GM21825 (cell line): ENCODE results near the gene EHD2.
"Not testable (repeated sequence)": the region's sequence is repeated elsewhere in the genome, so short reads cannot be mapped to it uniquely, and the experiment has no call there.

ENCODE experiments used
- ATAC-seq: cut with Tn5 transposase; IDR thresholded peaks from one replicate; pipeline ENCODE4 v1.9.1; 2021; ENCODE audit warnings: mild to moderate bottlenecking, moderate library complexity; ENCODE audit not compliant: unreplicated experiment

Gene EHD2

DNA sequence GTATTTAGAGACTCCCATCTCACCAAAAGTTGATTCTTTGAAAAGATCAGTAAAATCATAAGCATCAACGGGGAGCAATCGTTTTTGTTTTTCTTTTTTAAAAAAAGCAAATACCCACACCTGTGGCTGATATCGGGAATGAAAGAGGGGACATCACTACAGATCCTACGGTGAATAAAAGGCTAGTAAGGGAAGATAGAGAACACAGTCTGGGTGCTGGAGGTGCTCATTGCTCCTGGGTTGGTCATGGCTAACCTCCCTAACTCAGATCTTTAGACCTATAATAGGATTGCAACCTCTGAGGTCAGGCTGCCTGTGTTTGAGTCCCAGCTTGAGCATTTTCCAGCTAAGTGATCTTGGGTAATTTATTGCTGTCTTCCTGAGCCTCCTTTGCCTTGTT is 1.1 kb downstream of the EHD2 start:
- ATAC-seq, result no peak

GRCh38 chr19:47714855-47715254 is 1.6 kb downstream of the EHD2 start:
- ATAC-seq, result not testable (repeated sequence)

GRCh38 chr19:47716270-47716937 is 3.2 kb downstream of the EHD2 start:
- no peak for ATAC-seq

DNA sequence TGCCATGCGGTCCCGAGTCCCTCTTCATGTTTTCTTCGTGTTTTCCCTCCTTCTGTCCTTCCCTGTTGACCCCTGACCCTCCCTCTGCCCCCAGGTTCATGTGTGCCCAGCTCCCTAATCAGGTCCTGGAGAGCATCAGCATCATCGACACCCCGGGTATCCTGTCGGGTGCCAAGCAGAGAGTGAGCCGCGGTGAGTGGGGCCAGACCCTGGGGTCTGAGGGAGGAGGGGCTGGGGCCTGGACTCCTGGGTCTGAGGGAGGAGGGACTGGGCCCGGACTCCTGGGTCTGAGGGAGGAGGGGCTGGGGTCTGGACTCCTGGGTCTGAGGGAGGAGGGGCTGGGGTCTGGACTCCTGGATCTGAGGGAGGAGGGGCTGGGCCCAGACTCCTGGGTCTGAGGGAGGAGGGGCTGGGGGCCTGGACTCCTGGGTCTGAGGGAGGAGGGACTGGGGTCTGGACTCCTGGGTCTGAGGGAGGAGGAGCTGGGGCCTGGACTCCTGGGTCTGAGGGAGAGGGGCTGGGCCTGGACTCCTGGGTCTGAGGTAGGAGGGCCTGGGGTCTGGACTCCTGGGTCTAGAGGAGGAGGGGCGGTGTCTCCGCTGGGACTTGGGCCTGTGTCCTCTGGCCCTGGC is 5.3 kb downstream of the EHD2 start:
- ATAC-seq, result not testable (repeated sequence)

DNA sequence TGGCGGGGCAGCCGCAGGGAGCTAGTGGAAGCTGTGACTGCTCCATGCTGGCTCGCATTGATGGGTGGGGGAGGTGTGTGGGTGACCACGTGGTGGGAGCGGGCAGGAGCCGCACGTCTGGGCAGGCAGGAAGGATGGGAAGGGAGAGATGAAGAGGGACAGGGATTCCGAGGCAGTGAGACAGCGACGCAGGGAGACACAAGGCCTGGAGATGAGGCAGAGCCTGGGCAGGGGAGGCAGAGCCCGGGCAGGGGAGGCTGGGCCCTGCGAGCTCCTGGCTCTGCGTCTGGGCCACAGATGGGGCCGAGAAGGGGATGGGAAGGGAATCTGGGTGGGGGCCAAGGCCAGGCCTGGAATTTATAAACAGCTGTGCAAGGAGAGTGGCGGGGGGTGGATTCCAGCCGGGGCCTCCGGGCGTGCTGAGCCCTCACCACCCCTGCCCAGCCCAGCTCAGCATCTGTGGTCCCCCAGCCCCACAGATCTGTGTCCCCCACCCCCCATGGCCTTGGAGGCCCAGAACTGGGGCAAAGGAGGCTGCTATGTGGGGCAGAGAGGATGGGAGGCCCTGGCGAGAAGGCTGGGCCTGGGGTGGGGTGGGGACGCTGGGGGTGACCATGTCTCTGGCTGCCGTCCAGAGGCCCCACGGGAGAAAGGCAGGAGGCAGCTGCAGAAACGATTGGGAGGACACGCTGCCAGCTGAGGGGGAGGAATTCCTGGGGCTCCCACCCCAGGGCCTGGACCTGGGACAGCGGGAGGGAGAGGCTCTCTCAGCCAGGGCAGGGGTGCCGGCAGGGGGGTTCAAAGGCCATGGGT is 6.0 kb downstream of the EHD2 start:
- no peak for ATAC-seq

DNA sequence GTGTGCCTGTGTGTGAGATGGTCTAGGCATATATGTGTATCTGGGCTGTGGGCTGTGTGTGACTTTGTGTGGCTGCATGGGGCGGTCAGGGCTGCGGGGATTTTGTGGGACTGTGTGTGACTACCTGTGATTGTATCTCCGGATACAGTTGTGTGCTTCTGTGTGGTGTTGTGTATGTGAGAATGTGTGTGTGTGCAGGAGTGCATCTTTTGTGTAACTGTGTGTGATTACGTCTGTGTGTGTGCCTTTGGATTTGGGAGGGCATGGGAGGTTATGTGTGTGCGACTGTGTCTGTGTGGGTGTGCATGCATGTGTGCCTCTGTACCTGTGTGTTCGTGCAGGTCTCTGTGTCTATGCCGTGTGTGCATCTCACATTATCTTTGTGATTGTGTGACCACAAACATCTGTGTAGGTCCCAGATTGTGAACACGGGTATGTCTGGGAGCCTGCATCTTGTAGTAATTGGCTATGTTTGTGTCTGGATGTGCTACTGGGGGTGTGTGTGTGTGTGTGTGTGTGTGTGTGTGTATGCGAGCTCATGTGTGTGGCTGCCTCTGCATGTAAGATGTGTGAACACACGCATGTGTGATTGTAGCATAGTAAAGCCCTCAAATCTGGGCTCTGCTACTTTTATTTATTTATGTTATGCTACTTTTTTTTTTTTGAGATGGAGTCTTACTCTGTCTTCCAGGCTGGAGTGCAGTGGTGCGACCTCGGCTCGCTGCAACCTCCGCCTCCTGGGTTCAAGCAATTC is 7.6 kb downstream of the EHD2 start:
- no peak for ATAC-seq

GRCh38 chr19:47723581-47723940 is 10.3 kb downstream of the EHD2 start:
- ATAC-seq, result no peak

DNA sequence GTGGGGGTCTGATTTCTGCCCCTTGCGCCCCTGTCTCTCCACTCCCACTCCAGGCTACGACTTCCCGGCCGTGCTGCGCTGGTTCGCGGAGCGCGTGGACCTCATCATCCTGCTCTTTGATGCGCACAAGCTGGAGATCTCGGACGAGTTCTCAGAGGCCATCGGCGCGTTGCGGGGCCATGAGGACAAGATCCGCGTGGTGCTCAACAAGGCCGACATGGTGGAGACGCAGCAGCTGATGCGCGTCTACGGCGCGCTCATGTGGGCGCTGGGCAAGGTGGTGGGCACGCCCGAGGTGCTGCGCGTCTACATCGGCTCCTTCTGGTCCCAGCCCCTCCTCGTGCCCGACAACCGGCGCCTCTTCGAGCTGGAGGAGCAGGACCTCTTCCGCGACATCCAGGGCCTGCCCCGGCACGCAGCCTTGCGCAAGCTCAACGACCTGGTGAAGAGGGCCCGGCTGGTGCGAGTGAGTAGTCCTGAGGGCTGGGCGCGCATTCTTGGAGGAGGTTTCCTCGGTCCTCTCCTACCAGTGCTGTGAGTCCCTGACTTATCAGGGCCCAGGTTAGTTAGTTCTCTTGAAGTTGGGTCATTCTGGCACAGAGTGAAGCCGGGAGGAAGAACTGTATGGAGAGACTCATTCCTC is 12.7 kb downstream of the EHD2 start:
- ATAC-seq, result no peak

GRCh38 chr19:47726467-47726866 is 13.2 kb downstream of the EHD2 start:
- ATAC-seq, result no peak

DNA sequence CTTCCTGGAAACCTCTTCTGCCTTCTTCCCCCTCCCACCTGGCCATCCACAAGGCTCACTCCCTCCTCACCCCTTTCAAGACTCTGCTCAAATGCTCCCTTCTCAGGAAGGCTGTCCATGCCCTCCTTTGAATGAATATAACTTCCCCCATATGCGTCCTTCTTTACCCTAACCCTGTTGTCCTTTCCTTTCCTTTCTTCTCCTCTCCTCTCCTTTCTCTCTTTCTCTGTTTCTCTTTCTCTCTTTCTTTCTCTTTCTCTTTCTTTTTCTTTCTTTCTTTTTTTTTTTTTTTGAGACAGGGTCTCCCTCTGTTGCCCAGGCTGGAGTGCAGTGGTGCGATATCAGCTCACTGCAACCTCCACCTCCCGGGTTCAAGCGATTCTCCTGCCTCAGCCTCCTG is 15.1 kb downstream of the EHD2 start:
- not testable (repeated sequence) for ATAC-seq

DNA sequence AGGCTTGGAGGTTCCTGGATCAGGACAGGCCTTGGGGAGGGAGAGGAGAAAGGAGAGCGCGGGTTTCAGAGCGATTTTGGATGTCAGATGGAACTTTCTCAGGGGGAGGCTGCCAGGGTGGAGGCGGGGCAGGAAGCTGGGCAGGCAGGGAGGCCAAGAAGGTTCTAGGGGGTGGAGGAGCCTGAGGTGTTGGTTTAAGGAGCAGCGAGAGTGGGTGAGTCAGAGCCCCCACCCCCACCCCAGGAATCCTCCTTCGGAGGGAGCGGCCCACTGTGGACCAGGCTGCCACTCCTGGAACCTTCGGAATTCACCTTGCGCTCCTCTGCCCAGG is 16.2 kb downstream of the EHD2 start:
- no peak for ATAC-seq

- ATAC-seq, result no peak
Measured at GRCh38 chr19:47729799-47730520, 16.7 kb downstream of the EHD2 start.

DNA sequence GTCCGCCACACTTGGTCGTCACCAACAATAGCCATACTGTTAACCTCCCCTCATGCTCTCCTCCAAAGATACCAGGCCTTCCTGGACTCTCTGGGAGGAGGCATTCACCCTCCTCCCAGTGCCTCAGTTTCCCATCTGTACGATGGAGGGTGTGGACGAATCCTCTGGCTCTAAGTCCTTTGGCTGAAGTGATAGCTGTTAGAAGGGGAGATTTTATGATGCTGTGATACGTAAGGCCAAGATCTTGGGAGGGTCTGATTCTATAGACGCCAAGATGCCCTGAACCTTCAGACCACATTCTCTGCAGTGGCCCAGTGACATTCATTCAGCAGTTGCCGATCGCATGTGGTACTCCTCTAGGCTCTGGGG is 17.3 kb downstream of the EHD2 start:
- ATAC-seq, result no peak

DNA sequence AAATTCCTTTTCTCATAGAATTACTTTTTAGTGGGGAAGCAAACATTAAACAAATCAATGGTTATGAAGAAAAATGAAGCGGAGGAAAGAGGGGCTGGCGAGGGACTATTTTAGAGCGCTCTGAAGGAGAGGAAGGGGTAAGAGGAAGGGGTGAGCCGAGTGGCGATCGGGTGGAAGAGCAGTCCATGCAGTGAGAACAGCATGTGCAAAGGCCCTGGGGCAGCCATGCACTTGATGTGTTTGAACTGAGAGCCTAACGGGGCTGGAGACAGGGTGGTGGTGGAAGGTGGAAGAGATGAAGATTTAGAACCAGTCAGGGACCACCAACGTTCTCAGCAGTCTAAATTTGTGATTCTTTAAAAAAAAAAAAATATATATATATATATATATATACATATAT is 17.7 kb downstream of the EHD2 start:
- ATAC-seq, result no peak

- no peak for ATAC-seq
Measured at GRCh38 chr19:47735131-47735530, 21.9 kb downstream of the EHD2 start.

DNA sequence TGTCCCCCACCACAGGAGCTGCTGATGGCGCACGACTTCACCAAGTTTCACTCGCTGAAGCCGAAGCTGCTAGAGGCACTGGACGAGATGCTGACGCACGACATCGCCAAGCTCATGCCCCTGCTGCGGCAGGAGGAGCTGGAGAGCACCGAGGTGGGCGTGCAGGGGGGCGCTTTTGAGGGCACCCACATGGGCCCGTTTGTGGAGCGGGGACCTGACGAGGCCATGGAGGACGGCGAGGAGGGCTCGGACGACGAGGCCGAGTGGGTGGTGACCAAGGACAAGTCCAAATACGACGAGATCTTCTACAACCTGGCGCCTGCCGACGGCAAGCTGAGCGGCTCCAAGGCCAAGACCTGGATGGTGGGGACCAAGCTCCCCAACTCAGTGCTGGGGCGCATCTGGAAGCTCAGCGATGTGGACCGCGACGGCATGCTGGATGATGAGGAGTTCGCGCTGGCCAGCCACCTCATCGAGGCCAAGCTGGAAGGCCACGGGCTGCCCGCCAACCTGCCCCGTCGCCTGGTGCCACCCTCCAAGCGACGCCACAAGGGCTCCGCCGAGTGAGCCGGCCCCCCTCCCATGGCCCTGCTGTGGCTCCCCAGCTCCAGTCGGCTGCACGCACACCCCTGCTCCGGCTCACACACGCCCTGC is 27.8 kb downstream of the EHD2 start:
- no peak for ATAC-seq

DNA sequence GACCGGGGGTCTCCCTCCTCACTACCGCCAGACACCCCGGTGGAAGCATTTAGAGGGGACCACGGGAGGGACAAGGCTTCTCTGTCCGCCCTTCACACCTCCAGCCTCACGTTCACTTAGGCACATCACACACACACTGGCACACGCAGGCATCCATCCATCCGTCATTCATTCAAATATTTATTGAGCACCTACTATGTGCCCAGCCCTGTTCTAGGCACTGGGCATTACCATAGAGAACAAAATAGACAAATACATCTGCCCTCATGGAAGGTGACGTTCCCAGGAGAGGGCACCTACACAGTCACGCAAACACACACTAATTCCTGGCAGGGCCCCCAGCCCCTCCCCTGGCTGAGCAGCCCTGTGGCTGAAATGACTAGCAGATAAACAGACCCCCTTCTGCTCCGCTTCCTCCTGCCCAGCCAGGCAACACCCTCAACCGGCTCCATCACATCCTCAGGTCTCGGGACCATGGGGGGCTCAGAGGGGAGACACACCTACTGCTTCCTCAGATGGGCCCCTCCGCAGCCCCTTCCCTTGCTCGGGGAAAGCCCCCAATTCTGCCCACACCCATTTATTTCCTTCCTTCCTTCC is 28.4 kb downstream of the EHD2 start:
- no peak for ATAC-seq

DNA sequence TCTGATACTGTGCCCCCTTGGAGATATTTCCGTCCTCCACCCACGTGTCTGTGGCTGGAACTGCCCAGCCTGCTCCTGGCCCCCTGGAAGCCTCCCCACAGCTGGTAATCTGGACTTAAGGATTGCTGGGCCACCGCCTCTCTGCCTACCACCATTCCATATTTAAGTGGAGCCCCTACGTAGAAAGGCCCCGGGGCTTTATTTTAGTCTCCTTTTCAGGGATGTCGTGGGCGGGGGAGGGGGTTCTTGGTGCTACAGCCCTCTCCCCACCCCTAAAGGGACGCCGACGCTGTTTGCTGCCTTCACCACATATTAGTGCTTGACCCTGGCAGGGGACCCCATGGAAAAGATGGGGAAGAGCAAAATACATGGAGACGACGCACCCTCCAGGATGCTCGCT is 29.4 kb downstream of the EHD2 start:
- no peak for ATAC-seq
